Prostate gland (tissue), 2 donors: ENCODE measurements around the gene SMPX. TPM values are rescaled to one million over a fixed set of nuclear protein-coding genes. Genes with fewer than 3 reads are reported as not detected.

Experiments
- DNase-seq: peaks from one replicate; pipeline ENCODE4 v3.0.0-alpha.2; 2019; ENCODE audit warnings: low spot score
- H3K27ac ChIP-seq, 2 donors: fragments of 200-600 bp; sonication (generic); 2 replicates each; pipeline ENCODE4 v1.5.1; 2017 to 2019
- H3K27me3 ChIP-seq: fragments of 200-600 bp; sonication (generic); replicated peaks from 2 replicates; pipeline ENCODE4 v1.5.1; 2019; ENCODE audit not compliant: insufficient read depth
- H3K36me3 ChIP-seq, 2 donors: fragments of 200-600 bp; sonication (generic); 1 replicate in 1 of 2; 2 replicates in 1 of 2; pipeline versions ENCODE4 v1.5.1 to v1.8.1; 2017 to 2019
- H3K4me1 ChIP-seq: fragments of 200-600 bp; sonication (generic); replicated peaks from 2 replicates; pipeline ENCODE4 v1.5.1; 2019
- H3K4me3 ChIP-seq, 2 donors: fragments of 200-600 bp; sonication (generic); 2 replicates each; pipeline ENCODE4 v1.5.1; 2017 to 2019
- H3K9me3 ChIP-seq: fragments of 200-600 bp; sonication (generic); 2 replicates; pipeline ENCODE4 v1.5.1; 2017
- POLR2A ChIP-seq: fragments of 450-650 bp; IDR thresholded peaks from one replicate; pipeline ENCODE4 v1.6.1; 2016; ENCODE audit warnings: antibody characterized with exemption, mild to moderate bottlenecking
- POLR2AphosphoS5 ChIP-seq: sonication (generic); formaldehyde crosslinking; IDR thresholded peaks from one replicate; pipeline ENCODE4 v1.6.1; 2017; ENCODE audit warnings: antibody characterized with exemption
- WGBS: methylation state at CpG from one replicate; pipeline ENCODE4 v1.1.5; 2018; 5-methylcytosine and 5-hydroxymethylcytosine counted together
- intact Hi-C: fragments of 100-400 bp; cut with DNase I; formaldehyde crosslinking; loops from one replicate; pipeline ENCODE4 v1.14.2; 2022
- total RNA-seq, 2 donors: library from RNA; depleted of rRNA; stranded (reverse); fragments of >200 nt; gene quantifications; one replicate each; pipeline ENCODE4 v1.1.0, GENCODE V29; 2016
- TF ChIP-seq, protein P1 (sequence below), 4 experiments: fragments of 200-600 bp in 2 of 4; fragments of 450-650 bp in 2 of 4; sonication (generic) in 2 of 4; IDR thresholded peaks; 1 replicate in 3 of 4; 2 replicates in 1 of 4; pipeline ENCODE4 v1.5.1; 2016 to 2019; ENCODE audit warnings: antibody characterized with exemption in 4 of 4, mild to moderate bottlenecking in 2 of 4, moderate library complexity in 2 of 4

SMPX gene
- total RNA-seq, 2 donors from 2014 or later = 4.2 TPM; not detected in 1

DNA sequence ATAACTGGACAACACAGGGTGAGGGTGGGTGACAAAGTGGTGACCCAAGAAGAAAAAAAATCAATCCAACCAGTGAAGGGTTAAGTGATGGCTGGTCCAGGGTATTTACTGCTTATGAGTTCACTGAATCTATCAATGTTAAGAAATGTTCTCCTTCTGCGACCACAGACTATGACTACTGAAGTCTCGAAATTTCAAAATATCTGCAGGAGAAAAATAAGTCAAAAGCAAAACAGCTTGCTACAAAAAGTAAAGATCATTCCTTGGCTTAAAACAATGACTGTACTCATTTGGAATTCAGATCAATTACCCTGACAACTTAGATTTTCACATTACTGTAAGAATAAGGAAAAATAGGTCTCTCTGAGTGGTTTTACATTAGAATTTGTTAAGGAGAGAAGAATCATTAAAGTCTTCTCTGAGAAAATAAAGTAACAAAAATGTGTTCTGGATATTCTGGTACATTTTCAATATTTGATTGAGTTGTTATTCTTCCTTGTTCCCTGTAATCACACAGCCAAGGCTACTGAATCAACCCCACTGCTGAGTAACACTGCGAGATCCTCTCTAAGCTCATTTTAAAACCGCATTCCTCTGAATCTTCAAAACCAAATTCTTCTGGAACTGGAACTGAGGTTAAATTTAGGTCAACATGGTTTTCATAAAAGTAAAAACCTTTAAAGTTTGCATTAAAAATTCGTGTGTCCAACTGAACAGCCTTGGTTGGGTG is 22.7 kb downstream of the SMPX start:
- WGBS = 58% methylated on average over 5 of the region's 5 CpGs

DNA sequence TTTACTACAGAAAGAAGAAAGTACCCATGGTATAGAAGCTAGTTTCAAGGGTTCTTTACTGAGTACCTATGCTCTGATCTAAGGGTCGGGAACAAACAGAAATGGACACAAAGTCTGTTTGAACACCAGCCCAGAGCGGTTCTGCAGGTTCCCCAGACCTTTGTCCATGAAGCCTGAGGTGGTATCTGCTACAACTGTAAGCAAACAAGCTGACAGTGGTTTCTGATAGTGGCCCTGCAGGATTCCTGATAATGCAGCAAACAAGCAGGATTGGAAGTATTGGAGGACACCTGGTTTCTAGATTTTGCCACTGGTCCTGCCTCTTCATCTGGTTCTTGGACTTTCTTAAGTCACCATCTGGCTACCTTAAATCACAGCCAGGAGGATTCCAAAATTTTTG is 23.7 kb downstream of the SMPX start:
- Histone ChIP-seq H3K27me3 (no peaks in the 10 kb centered on the region), H3K27ac (no peak overlapping the region), H3K9me3 (no peaks in the 10 kb centered on the region), H3K36me3 (no peaks in the 10 kb centered on the region), H3K4me1 (no peaks in the 10 kb centered on the region), H3K4me3 (no peak overlapping the region)
- TF ChIP-seq POLR2A = no peak
- TF ChIP-seq, protein P1, sequence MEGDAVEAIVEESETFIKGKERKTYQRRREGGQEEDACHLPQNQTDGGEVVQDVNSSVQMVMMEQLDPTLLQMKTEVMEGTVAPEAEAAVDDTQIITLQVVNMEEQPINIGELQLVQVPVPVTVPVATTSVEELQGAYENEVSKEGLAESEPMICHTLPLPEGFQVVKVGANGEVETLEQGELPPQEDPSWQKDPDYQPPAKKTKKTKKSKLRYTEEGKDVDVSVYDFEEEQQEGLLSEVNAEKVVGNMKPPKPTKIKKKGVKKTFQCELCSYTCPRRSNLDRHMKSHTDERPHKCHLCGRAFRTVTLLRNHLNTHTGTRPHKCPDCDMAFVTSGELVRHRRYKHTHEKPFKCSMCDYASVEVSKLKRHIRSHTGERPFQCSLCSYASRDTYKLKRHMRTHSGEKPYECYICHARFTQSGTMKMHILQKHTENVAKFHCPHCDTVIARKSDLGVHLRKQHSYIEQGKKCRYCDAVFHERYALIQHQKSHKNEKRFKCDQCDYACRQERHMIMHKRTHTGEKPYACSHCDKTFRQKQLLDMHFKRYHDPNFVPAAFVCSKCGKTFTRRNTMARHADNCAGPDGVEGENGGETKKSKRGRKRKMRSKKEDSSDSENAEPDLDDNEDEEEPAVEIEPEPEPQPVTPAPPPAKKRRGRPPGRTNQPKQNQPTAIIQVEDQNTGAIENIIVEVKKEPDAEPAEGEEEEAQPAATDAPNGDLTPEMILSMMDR (IDR thresholded peaks at IDR 0.05) = no peak
- TF ChIP-seq POLR2AphosphoS5 = no peak
- 40% methylated on average over 2 of the region's 2 CpGs for WGBS
- no peak for DNase-seq
- intact Hi-C loops = no loop called here

More for the DNA sequence above, 22.7 kb downstream of the SMPX start:
- H3K27me3 ChIP-seq = no peaks in the 10 kb centered on the region
- no peak for DNase-seq
- no peaks in the 10 kb centered on the region for H3K9me3 ChIP-seq
- H3K27ac ChIP-seq = no peak overlapping the region
- H3K4me1 ChIP-seq = no peaks in the 10 kb centered on the region
- intact Hi-C loops = no loop called here
- TF ChIP-seq POLR2A = no peak
- TF ChIP-seq POLR2AphosphoS5 = no peak
- TF ChIP-seq, protein P1 (IDR thresholded peaks at IDR 0.05) = no peak
- no peak overlapping the region for H3K4me3 ChIP-seq
- no peaks in the 10 kb centered on the region for H3K36me3 ChIP-seq

- DNase-seq = no peak
- Histone ChIP-seq H3K9me3 (no peaks in the 10 kb centered on the region), H3K27me3 (no peaks in the 10 kb centered on the region), H3K36me3 (no peaks in the 10 kb centered on the region), H3K27ac (no peak overlapping the region), H3K4me3 (no peak overlapping the region), H3K4me1 (no peaks in the 10 kb centered on the region)
- intact Hi-C loops = no loop called here
- 91% methylated on average over 1 of the region's 1 CpG for WGBS
- TF ChIP-seq POLR2AphosphoS5 (no peak), POLR2A (no peak)
- TF ChIP-seq, protein P1 (IDR thresholded peaks at IDR 0.05) = no peak
Observed at GRCh38 chrX:21733705-21734104, 24.2 kb downstream of the SMPX start.

GRCh38 chrX:21730026-21730425 is 27.9 kb downstream of the SMPX start:
- Histone ChIP-seq H3K9me3 (no peaks in the 10 kb centered on the region), H3K4me1 (no peaks in the 10 kb centered on the region), H3K36me3 (no peaks in the 10 kb centered on the region), H3K27me3 (no peaks in the 10 kb centered on the region), H3K4me3 (no peak overlapping the region), H3K27ac (no peak overlapping the region)
- TF ChIP-seq, protein P1 (IDR thresholded peaks at IDR 0.05) = no peak
- TF ChIP-seq POLR2AphosphoS5 (no peak), POLR2A (no peak)
- intact Hi-C loops = no loop called here
- DNase-seq = no peak

GRCh38 chrX:21728276-21728968 is 29.5 kb downstream of the SMPX start:
- Histone ChIP-seq H3K4me1 (no peaks in the 10 kb centered on the region), H3K27me3 (no peaks in the 10 kb centered on the region), H3K4me3 (no peak overlapping the region), H3K36me3 (no peaks in the 10 kb centered on the region), H3K9me3 (no peaks in the 10 kb centered on the region), H3K27ac (no peak overlapping the region)
- WGBS = 68% methylated on average over 3 of the region's 3 CpGs
- DNase-seq = no peak
- intact Hi-C loops = no loop called here
- TF ChIP-seq POLR2AphosphoS5 = no peak
- TF ChIP-seq, protein P1 (IDR thresholded peaks at IDR 0.05) = no peak
- no peak for TF ChIP-seq POLR2A
